ENCODE measurements around the gene KRTAP5-4. TPM values are rescaled to one million over a fixed set of nuclear protein-coding genes. Genes with fewer than 3 reads are reported as not detected.
"Not testable (repeated sequence)": the region's sequence is repeated elsewhere in the genome, so short reads cannot be mapped to it uniquely, and the experiment has no call there.

Gene KRTAP5-4
- total and polyA plus RNA-seq, 4 donors = not detected

DNA sequence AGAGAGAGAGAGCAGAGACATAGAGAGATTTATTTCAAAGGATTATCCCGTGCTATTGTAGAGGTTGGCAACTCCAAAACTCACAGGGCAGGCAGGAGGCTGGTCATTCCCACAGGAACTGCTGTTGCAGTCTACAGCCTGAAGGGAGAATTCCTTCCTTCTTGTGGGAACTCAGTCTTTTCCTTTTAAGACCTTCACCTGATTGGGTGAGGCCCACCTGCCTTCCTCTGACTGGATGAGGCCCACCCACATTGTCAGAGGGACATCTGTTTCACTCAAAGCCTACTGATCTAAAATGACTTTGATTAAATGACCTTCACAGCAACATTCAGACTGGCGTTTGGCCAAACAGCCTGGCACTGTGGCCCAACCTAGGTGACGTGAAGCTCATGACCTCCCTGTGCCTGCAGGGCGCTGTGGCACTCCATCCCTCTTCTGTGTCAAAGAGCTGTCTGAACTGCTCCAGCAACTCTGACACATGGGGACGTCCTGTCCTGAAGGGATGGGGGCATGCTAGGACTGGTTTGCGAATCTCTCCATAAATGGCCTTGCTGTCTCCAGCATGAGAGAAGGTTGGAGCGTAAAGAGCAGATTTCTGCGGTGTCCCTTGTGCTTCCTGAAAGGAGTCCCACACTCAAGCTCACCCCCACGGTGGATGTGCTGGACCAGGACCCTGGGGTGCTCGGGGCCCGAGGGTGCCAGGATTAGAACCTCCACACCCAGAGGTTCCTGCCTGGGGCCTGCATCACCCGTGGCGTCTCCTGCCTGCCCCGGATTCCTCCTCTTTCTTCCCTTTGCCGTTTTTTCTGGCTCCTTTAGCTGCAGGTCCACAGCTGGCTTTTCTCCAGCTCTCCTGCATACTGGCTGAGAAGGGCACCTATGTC is 28.3 kb upstream of the KRTAP5-4 start:
- TF ChIP-seq, protein P1, sequence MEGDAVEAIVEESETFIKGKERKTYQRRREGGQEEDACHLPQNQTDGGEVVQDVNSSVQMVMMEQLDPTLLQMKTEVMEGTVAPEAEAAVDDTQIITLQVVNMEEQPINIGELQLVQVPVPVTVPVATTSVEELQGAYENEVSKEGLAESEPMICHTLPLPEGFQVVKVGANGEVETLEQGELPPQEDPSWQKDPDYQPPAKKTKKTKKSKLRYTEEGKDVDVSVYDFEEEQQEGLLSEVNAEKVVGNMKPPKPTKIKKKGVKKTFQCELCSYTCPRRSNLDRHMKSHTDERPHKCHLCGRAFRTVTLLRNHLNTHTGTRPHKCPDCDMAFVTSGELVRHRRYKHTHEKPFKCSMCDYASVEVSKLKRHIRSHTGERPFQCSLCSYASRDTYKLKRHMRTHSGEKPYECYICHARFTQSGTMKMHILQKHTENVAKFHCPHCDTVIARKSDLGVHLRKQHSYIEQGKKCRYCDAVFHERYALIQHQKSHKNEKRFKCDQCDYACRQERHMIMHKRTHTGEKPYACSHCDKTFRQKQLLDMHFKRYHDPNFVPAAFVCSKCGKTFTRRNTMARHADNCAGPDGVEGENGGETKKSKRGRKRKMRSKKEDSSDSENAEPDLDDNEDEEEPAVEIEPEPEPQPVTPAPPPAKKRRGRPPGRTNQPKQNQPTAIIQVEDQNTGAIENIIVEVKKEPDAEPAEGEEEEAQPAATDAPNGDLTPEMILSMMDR (IDR thresholded peaks at IDR 0.05; ENCODE audit: control extremely low read depth, extremely low read depth) = no peak
- peaks cover 0 to 25% (median 6%) of the 10 kb centered on the region in 5 donors for H3K4me1 ChIP-seq (ENCODE audit: control insufficient read depth in 5 of 5, insufficient read depth in 5 of 5, low read length in 5 of 5)
- no peak overlapping the region for H3K4me3 ChIP-seq
- H3K9ac ChIP-seq (ENCODE audit: insufficient read depth in 1 of 2, low read length in 2 of 2) = no peak overlapping the region
- H3K27ac ChIP-seq (ENCODE audit: low read depth in 1 of 2, low read length in 1 of 2) = no peak overlapping the region
- DNase-seq (no peak), ATAC-seq (ENCODE audit: insufficient read depth, low FRiP score) (no peak)
- WGBS, 2 donors = 85 to 89% methylated on average over 15 of the region's 15 CpGs
- no peaks in the 10 kb centered on the region for H3K27me3 ChIP-seq (ENCODE audit: control insufficient read depth in 3 of 3, insufficient read depth in 3 of 3, low read length in 2 of 3)
- no peaks in the 10 kb centered on the region for H3K9me3 ChIP-seq (ENCODE audit: control insufficient read depth in 4 of 4, insufficient read depth in 3 of 4, low read length in 3 of 4)
- H3K36me3 ChIP-seq (ENCODE audit: control insufficient read depth in 4 of 4, insufficient read depth in 4 of 4, low read length in 4 of 4) = no peaks in the 10 kb centered on the region

- DNase-seq (no peak), ATAC-seq (ENCODE audit: insufficient read depth, low FRiP score) (no peak)
- WGBS, 2 donors = 88 to 92% methylated on average over 28 of the region's 28 CpGs
- TF ChIP-seq, protein P1 (IDR thresholded peaks at IDR 0.05; ENCODE audit: control extremely low read depth, extremely low read depth) = no peak
- Histone ChIP-seq H3K4me3 (no peak overlapping the region), H3K9me3 (ENCODE audit: control insufficient read depth in 4 of 4, insufficient read depth in 3 of 4, low read length in 3 of 4) (no peaks in the 10 kb centered on the region), H3K27me3 (ENCODE audit: control insufficient read depth in 3 of 3, insufficient read depth in 3 of 3, low read length in 2 of 3) (no peaks in the 10 kb centered on the region), H3K4me1 (ENCODE audit: control insufficient read depth in 5 of 5, insufficient read depth in 5 of 5, low read length in 5 of 5) (peaks cover 0 to 11% (median 0%) of the 10 kb centered on the region in 5 donors), H3K9ac (ENCODE audit: insufficient read depth in 1 of 2, low read length in 2 of 2) (no peak overlapping the region), H3K36me3 (ENCODE audit: control insufficient read depth in 4 of 4, insufficient read depth in 4 of 4, low read length in 4 of 4) (no peaks in the 10 kb centered on the region), H3K27ac (ENCODE audit: low read depth in 1 of 2, low read length in 1 of 2) (no peak overlapping the region)
Observed at GRCh38 chr11:1648653-1649420, 26.9 kb upstream of the KRTAP5-4 start.

GRCh38 chr11:1647901-1648652 is 26.1 kb upstream of the KRTAP5-4 start:
- Histone ChIP-seq H3K9me3 (ENCODE audit: control insufficient read depth in 4 of 4, insufficient read depth in 3 of 4, low read length in 3 of 4) (no peaks in the 10 kb centered on the region), H3K4me1 (ENCODE audit: control insufficient read depth in 5 of 5, insufficient read depth in 5 of 5, low read length in 5 of 5) (peaks cover 0 to 4% (median 0%) of the 10 kb centered on the region in 5 donors), H3K4me3 (no peak overlapping the region), H3K27me3 (ENCODE audit: control insufficient read depth in 3 of 3, insufficient read depth in 3 of 3, low read length in 2 of 3) (no peaks in the 10 kb centered on the region), H3K27ac (ENCODE audit: low read depth in 1 of 2, low read length in 1 of 2) (no peak overlapping the region), H3K9ac (ENCODE audit: insufficient read depth in 1 of 2, low read length in 2 of 2) (no peak overlapping the region), H3K36me3 (ENCODE audit: control insufficient read depth in 4 of 4, insufficient read depth in 4 of 4, low read length in 4 of 4) (no peaks in the 10 kb centered on the region)
- TF ChIP-seq, protein P1 (IDR thresholded peaks at IDR 0.05; ENCODE audit: control extremely low read depth, extremely low read depth) = no peak
- 92 to 94% methylated on average over 35 of the region's 35 CpGs for WGBS, 2 donors
- no peak for ATAC-seq (ENCODE audit: insufficient read depth, low FRiP score)
- no peak for DNase-seq

DNA sequence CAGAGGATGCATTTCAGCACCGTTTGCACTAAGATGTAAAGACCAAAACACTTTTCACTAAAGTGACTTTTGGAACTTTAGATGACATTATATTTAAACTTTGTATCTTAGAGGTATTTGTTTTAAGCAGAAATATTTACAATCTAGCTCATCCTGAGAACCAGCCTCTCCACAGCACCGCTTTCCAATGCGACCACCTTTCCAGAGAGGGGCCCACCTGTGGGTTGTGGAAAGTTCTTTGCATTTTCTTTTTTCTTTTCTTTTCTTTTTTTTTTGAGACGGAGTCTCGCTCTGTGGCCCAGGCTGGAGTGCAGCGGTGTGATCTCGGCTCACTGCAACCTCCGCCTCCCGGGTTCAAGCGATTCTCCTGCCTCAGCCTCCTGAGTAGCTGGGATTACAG is 24.6 kb upstream of the KRTAP5-4 start:
- not testable (repeated sequence) for H3K36me3 ChIP-seq (ENCODE audit: control insufficient read depth in 4 of 4, insufficient read depth in 4 of 4, low read length in 4 of 4); H3K9ac ChIP-seq (ENCODE audit: insufficient read depth in 1 of 2, low read length in 2 of 2); H3K4me1 ChIP-seq (ENCODE audit: control insufficient read depth in 5 of 5, insufficient read depth in 5 of 5, low read length in 5 of 5); ATAC-seq (ENCODE audit: insufficient read depth, low FRiP score); H3K27ac ChIP-seq (ENCODE audit: low read depth in 1 of 2, low read length in 1 of 2); H3K27me3 ChIP-seq (ENCODE audit: control insufficient read depth in 3 of 3, insufficient read depth in 3 of 3, low read length in 2 of 3); DNase-seq; H3K9me3 ChIP-seq (ENCODE audit: control insufficient read depth in 4 of 4, insufficient read depth in 3 of 4, low read length in 3 of 4); H3K4me3 ChIP-seq
- 88 to 94% methylated on average over 10 of the region's 10 CpGs for WGBS, 2 donors

Measured in lung (tissue), 12 donors.